PFSK-1 (cell line): ENCODE data around the gene CLUH.

Source experiments
- FOXP2 ChIP-seq: optimal IDR thresholded peaks from 2 replicates; pipeline ENCODE3; 2011; ENCODE audit warnings: borderline replicate concordance, control low read depth, inconsistent platforms; ENCODE audit not compliant: insufficient read depth; ENCODE audit errors: extremely low read length, extremely low read depth
- POLR2AphosphoS5 ChIP-seq: IDR thresholded peaks from 2 replicates; pipeline ENCODE4 v1.6.1; 2012; ENCODE audit warnings: low read depth, mild to moderate bottlenecking, control low read depth, low read length, moderate library complexity
- REST ChIP-seq, 2 experiments: IDR thresholded peaks; 2 replicates each; pipeline versions ENCODE4 v1.6.1 to v1.8.0; 2011 to 2012; ENCODE audit warnings: low read depth in 2 of 2, low read length in 2 of 2, control low read depth in 1 of 2, inconsistent platforms in 1 of 2, mild to moderate bottlenecking in 1 of 2, moderate library complexity in 1 of 2; ENCODE audit not compliant: insufficient read depth in 1 of 2
- SIN3A ChIP-seq: IDR thresholded peaks from 2 replicates; pipeline ENCODE4 v1.6.1; 2012; ENCODE audit warnings: mild to moderate bottlenecking, low read length, moderate library complexity, borderline replicate concordance; ENCODE audit not compliant: insufficient read depth
- TAF1 ChIP-seq: IDR thresholded peaks from 2 replicates; pipeline ENCODE4 v1.6.1; 2012; ENCODE audit warnings: low read length, control low read depth, borderline replicate concordance; ENCODE audit not compliant: insufficient read depth

The CLUH gene

GRCh38 chr17:2701161-2701995 is 10.2 kb downstream of the CLUH start:
- no peak for TF ChIP-seq SIN3A
- TF ChIP-seq TAF1 = no peak
- no peak for TF ChIP-seq POLR2AphosphoS5
- TF ChIP-seq REST (IDR thresholded peaks at IDR 0.05; ENCODE audit: insufficient read depth in 1 of 2, low read depth in 2 of 2, low read length in 2 of 2) = no peak
- TF ChIP-seq FOXP2 = no peak

GRCh38 chr17:2700491-2701141 is 10.9 kb downstream of the CLUH start:
- TF ChIP-seq POLR2AphosphoS5 (no peak), TAF1 (no peak), REST (IDR thresholded peaks at IDR 0.05; ENCODE audit: insufficient read depth in 1 of 2, low read depth in 2 of 2, low read length in 2 of 2) (no peak), FOXP2 (no peak), SIN3A (no peak)

GRCh38 chr17:2700030-2700490 is 11.5 kb downstream of the CLUH start:
- TF ChIP-seq TAF1 (no peak), SIN3A (no peak), REST (IDR thresholded peaks at IDR 0.05; ENCODE audit: insufficient read depth in 1 of 2, low read depth in 2 of 2, low read length in 2 of 2) (no peak), FOXP2 (no peak), POLR2AphosphoS5 (no peak)

- TF ChIP-seq POLR2AphosphoS5 (no peak), SIN3A (no peak), TAF1 (no peak), FOXP2 (no peak)
These were observed 13.9 kb downstream of the CLUH start for GRCh38 chr17:2697611-2698162.

- no peak for TF ChIP-seq POLR2AphosphoS5
- TF ChIP-seq SIN3A = no peak
- no peak for TF ChIP-seq TAF1
- no peak for TF ChIP-seq FOXP2
- no peak for TF ChIP-seq REST (IDR thresholded peaks at IDR 0.05; ENCODE audit: insufficient read depth in 1 of 2, low read depth in 2 of 2, low read length in 2 of 2)
These were observed 15.4 kb downstream of the CLUH start for GRCh38 chr17:2695961-2696760.
